GM12872 (cell line): ENCODE data around the gene TFEB.

ENCODE experiments used
- TF ChIP-seq, protein P1 (sequence below): IDR thresholded peaks from 3 replicates; pipeline ENCODE4 v1.5.1; 2011; ENCODE audit warnings: low read depth, mild to moderate bottlenecking, low read length, moderate library complexity; ENCODE audit not compliant: insufficient read depth

Gene TFEB

GRCh38 chr6:41667195-41667594 is 68.2 kb downstream of the TFEB start:
- TF ChIP-seq, protein P1, sequence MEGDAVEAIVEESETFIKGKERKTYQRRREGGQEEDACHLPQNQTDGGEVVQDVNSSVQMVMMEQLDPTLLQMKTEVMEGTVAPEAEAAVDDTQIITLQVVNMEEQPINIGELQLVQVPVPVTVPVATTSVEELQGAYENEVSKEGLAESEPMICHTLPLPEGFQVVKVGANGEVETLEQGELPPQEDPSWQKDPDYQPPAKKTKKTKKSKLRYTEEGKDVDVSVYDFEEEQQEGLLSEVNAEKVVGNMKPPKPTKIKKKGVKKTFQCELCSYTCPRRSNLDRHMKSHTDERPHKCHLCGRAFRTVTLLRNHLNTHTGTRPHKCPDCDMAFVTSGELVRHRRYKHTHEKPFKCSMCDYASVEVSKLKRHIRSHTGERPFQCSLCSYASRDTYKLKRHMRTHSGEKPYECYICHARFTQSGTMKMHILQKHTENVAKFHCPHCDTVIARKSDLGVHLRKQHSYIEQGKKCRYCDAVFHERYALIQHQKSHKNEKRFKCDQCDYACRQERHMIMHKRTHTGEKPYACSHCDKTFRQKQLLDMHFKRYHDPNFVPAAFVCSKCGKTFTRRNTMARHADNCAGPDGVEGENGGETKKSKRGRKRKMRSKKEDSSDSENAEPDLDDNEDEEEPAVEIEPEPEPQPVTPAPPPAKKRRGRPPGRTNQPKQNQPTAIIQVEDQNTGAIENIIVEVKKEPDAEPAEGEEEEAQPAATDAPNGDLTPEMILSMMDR = no peak

DNA sequence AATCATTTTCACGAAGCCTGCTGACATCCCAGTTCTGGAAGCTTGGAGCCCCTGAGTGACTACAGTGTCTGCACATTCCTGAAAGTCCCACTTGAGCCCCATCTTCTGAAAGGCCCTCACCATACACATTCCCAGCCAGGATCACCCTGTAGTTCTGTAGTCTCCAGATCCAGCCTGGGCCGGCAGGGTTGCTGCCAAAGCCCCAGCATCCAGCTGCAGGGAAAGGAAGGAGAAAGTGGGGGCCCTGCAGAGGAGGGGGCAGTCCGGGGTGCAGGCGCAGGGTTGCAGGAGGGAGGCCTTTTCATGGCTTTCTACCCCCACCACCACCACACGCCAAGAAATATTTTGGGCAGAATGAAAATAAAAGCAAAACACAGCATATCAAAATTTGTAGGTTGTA is 71.1 kb downstream of the TFEB start:
- TF ChIP-seq, protein P1 = no peak

DNA sequence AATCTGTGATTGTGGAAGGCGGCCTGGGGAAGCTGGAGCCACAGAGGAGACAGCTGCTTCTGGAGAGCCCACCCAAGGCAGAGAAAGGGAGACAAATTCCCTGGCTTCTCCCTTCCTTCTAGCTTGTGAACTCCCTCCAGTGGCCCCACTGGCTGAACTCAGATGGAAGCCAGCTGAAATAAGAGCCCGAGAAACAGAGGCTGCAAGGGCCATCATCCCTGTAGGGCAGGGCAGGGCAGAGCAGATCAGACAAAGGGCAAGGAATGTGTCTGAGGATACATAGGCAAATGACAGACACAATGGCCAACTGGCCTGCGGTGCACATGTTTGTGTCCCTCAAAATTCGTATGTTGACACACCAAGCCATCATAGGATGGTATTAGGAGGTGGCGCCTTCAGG is 71.8 kb downstream of the TFEB start:
- TF ChIP-seq, protein P1 = no peak

GRCh38 chr6:41659935-41660334 is 75.5 kb downstream of the TFEB start:
- TF ChIP-seq, protein P1 = no peak

- TF ChIP-seq, protein P1 = no peak
Observed at GRCh38 chr6:41658636-41659035, 76.8 kb downstream of the TFEB start.

- TF ChIP-seq, protein P1 = no peak
Observed at GRCh38 chr6:41657131-41658094, 78.0 kb downstream of the TFEB start.

DNA sequence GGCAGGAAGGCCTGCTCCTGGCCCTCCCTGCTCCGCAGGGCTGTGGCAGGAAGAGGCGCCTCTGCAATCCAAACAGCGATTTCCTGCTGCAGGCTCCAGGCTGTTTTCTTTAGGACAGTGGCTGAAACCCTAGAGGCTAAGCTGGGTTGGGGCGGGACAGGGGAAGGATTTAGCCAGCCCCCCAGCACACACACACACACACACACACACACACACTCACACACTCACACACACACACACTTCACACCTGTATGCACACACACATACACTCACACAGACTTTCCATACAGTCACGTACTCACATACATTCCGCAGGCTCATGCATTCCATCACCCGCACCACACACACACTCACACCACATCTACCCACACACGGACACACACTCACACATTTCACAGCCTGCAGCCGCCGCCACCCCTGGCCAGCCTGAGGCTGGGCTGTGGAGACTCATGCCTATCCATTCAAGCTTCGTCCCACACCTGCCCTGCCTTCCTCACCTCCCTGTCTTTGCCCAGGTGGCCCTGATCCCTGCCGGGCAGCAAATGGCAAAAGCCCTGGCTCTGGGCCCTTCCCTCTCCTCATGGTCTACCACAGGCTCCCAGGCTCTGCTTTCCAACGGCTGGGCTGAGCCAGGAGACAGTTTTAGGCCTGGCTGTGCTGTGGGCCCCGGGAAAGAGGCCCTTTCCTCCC is 79.3 kb downstream of the TFEB start:
- TF ChIP-seq, protein P1 = no peak
